ENCODE results near the gene MST1.

The MST1 gene

GRCh38 chr3:49706456-49707112, 17.3 kb upstream of the MST1 start:
- Histone ChIP-seq H3K4me2 (ENCODE audit: low read length) (no peak overlapping the region), H3K4me3 (ENCODE audit: low read length) (no peak overlapping the region), H3K36me3 (ENCODE audit: insufficient read depth, low read length) (peaks cover 17% of the 10 kb centered on the region), H3K4me1 (ENCODE audit: control insufficient read depth, insufficient read depth, low read length) (no peaks in the 10 kb centered on the region), H3K9ac (ENCODE audit: low read depth, low read length) (no peak overlapping the region), H3K9me3 (replicated peaks; ENCODE audit: low read length) (no peaks in the 10 kb centered on the region), H3K27me3 (ENCODE audit: control insufficient read depth, insufficient read depth, low read length) (no peaks in the 10 kb centered on the region)

GRCh38 chr3:49705390-49705960, 16.2 kb upstream of the MST1 start:
- Histone ChIP-seq H3K9me3 (replicated peaks; ENCODE audit: low read length) (no peaks in the 10 kb centered on the region), H3K4me3 (ENCODE audit: low read length) (no peak overlapping the region), H3K4me1 (ENCODE audit: control insufficient read depth, insufficient read depth, low read length) (no peaks in the 10 kb centered on the region), H3K9ac (ENCODE audit: low read depth, low read length) (no peak overlapping the region), H3K27me3 (ENCODE audit: control insufficient read depth, insufficient read depth, low read length) (no peaks in the 10 kb centered on the region), H3K36me3 (ENCODE audit: insufficient read depth, low read length) (peaks cover 28% of the 10 kb centered on the region), H3K4me2 (ENCODE audit: low read length) (no peak overlapping the region)

- Histone ChIP-seq H3K4me2 (ENCODE audit: low read length) (no peak overlapping the region), H3K9me3 (replicated peaks; ENCODE audit: low read length) (no peaks in the 10 kb centered on the region), H3K36me3 (ENCODE audit: insufficient read depth, low read length) (peaks cover 34% of the 10 kb centered on the region), H3K9ac (ENCODE audit: low read depth, low read length) (no peak overlapping the region), H3K4me1 (ENCODE audit: control insufficient read depth, insufficient read depth, low read length) (no peaks in the 10 kb centered on the region), H3K4me3 (ENCODE audit: low read length) (no peak overlapping the region), H3K27me3 (ENCODE audit: control insufficient read depth, insufficient read depth, low read length) (no peaks in the 10 kb centered on the region)
Measured at GRCh38 chr3:49704629-49705028, 15.4 kb upstream of the MST1 start.

- H3K36me3 ChIP-seq (ENCODE audit: insufficient read depth, low read length): peaks cover 36% of the 10 kb centered on the region
Measured at GRCh38 chr3:49703956-49704355, 14.7 kb upstream of the MST1 start.

GRCh38 chr3:49703443-49703927, 14.2 kb upstream of the MST1 start:
- no peaks in the 10 kb centered on the region for H3K27me3 ChIP-seq (ENCODE audit: control insufficient read depth, insufficient read depth, low read length)
- H3K4me2 ChIP-seq (ENCODE audit: low read length): no peak overlapping the region
- H3K9ac ChIP-seq (ENCODE audit: low read depth, low read length): no peak overlapping the region
- H3K4me3 ChIP-seq (ENCODE audit: low read length): no peak overlapping the region
- no peaks in the 10 kb centered on the region for H3K4me1 ChIP-seq (ENCODE audit: control insufficient read depth, insufficient read depth, low read length)
- no peaks in the 10 kb centered on the region for H3K9me3 ChIP-seq (replicated peaks; ENCODE audit: low read length)
- peaks cover 36% of the 10 kb centered on the region for H3K36me3 ChIP-seq (ENCODE audit: insufficient read depth, low read length)

More at GRCh38 chr3:49703956-49704355, 14.7 kb upstream of the MST1 start:
- Histone ChIP-seq H3K9me3 (replicated peaks; ENCODE audit: low read length) (no peaks in the 10 kb centered on the region), H3K4me3 (ENCODE audit: low read length) (no peak overlapping the region), H3K4me1 (ENCODE audit: control insufficient read depth, insufficient read depth, low read length) (no peaks in the 10 kb centered on the region), H3K9ac (ENCODE audit: low read depth, low read length) (no peak overlapping the region), H3K27me3 (ENCODE audit: control insufficient read depth, insufficient read depth, low read length) (no peaks in the 10 kb centered on the region), H3K4me2 (ENCODE audit: low read length) (no peak overlapping the region)

- no peak overlapping the region for H3K4me2 ChIP-seq (ENCODE audit: low read length)
- H3K4me1 ChIP-seq (ENCODE audit: control insufficient read depth, insufficient read depth, low read length): no peaks in the 10 kb centered on the region
- H3K9ac ChIP-seq (ENCODE audit: low read depth, low read length): no peak overlapping the region
- H3K36me3 ChIP-seq (ENCODE audit: insufficient read depth, low read length): peaks cover 36% of the 10 kb centered on the region
- no peak overlapping the region for H3K4me3 ChIP-seq (ENCODE audit: low read length)
- H3K27me3 ChIP-seq (ENCODE audit: control insufficient read depth, insufficient read depth, low read length): no peaks in the 10 kb centered on the region
- no peaks in the 10 kb centered on the region for H3K9me3 ChIP-seq (replicated peaks; ENCODE audit: low read length)
Measured at GRCh38 chr3:49702672-49703071, 13.4 kb upstream of the MST1 start.

- Histone ChIP-seq H3K4me3 (ENCODE audit: low read length) (no peak overlapping the region), H3K36me3 (ENCODE audit: insufficient read depth, low read length) (peaks cover 35% of the 10 kb centered on the region)
Measured at GRCh38 chr3:49701388-49702077, 12.3 kb upstream of the MST1 start.

GRCh38 chr3:49700453-49701128, 11.3 kb upstream of the MST1 start:
- no peak overlapping the region for H3K9ac ChIP-seq (ENCODE audit: low read depth, low read length)
- no peaks in the 10 kb centered on the region for H3K27me3 ChIP-seq (ENCODE audit: control insufficient read depth, insufficient read depth, low read length)
- no peak overlapping the region for H3K4me2 ChIP-seq (ENCODE audit: low read length)
- no peaks in the 10 kb centered on the region for H3K4me1 ChIP-seq (ENCODE audit: control insufficient read depth, insufficient read depth, low read length)
- H3K4me3 ChIP-seq (ENCODE audit: low read length): no peak overlapping the region
- H3K9me3 ChIP-seq (replicated peaks; ENCODE audit: low read length): no peaks in the 10 kb centered on the region
- H3K36me3 ChIP-seq (ENCODE audit: insufficient read depth, low read length): peaks cover 32% of the 10 kb centered on the region

More at GRCh38 chr3:49701388-49702077, 12.3 kb upstream of the MST1 start:
- Histone ChIP-seq H3K9me3 (replicated peaks; ENCODE audit: low read length) (no peaks in the 10 kb centered on the region), H3K4me1 (ENCODE audit: control insufficient read depth, insufficient read depth, low read length) (no peaks in the 10 kb centered on the region), H3K4me2 (ENCODE audit: low read length) (no peak overlapping the region), H3K9ac (ENCODE audit: low read depth, low read length) (no peak overlapping the region), H3K27me3 (ENCODE audit: control insufficient read depth, insufficient read depth, low read length) (no peaks in the 10 kb centered on the region)

GRCh38 chr3:49700014-49700413, 10.7 kb upstream of the MST1 start:
- H3K4me1 ChIP-seq (ENCODE audit: control insufficient read depth, insufficient read depth, low read length): no peaks in the 10 kb centered on the region
- no peaks in the 10 kb centered on the region for H3K27me3 ChIP-seq (ENCODE audit: control insufficient read depth, insufficient read depth, low read length)
- no peak overlapping the region for H3K4me3 ChIP-seq (ENCODE audit: low read length)
- H3K36me3 ChIP-seq (ENCODE audit: insufficient read depth, low read length): peaks cover 32% of the 10 kb centered on the region
- H3K9me3 ChIP-seq (replicated peaks; ENCODE audit: low read length): no peaks in the 10 kb centered on the region
- H3K9ac ChIP-seq (ENCODE audit: low read depth, low read length): no peak overlapping the region
- no peak overlapping the region for H3K4me2 ChIP-seq (ENCODE audit: low read length)

- Histone ChIP-seq H3K4me3 (ENCODE audit: low read length) (no peak overlapping the region), H3K4me1 (ENCODE audit: control insufficient read depth, insufficient read depth, low read length) (no peaks in the 10 kb centered on the region), H3K9ac (ENCODE audit: low read depth, low read length) (no peak overlapping the region), H3K4me2 (ENCODE audit: low read length) (no peak overlapping the region), H3K9me3 (replicated peaks; ENCODE audit: low read length) (no peaks in the 10 kb centered on the region), H3K36me3 (ENCODE audit: insufficient read depth, low read length) (peaks cover 29% of the 10 kb centered on the region), H3K27me3 (ENCODE audit: control insufficient read depth, insufficient read depth, low read length) (no peaks in the 10 kb centered on the region)
Measured at GRCh38 chr3:49699281-49699979, 10.2 kb upstream of the MST1 start.
